NCI-H1105 (cell line): Measurements from ENCODE around the gene CACNA1F.

ENCODE experiments used
- DNase-seq: peaks from one replicate; lab custom pipeline; 2025; lab: John Stamatoyannopoulos, UW

The CACNA1F gene

DNA sequence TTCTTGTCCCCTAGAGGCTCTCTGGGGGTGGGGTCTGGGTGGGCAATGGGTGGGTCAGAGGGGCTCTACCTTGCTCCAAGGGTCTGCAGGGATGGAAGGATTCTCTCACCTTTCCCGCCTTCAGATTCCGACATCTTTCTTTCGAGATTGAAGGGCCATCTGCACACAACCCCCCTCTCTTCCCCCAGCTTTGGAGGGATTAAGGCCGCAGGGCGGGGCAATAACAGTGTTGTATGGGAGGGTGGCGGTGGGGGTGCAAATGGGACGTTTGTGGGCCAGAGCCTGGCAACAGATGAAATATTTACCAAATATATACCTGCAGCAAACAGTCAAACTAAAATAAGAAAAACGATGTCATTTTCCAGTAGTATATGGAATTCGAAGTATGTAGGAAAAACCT, at the start of gene CACNA1F:
CACNA1F (minus strand) TSS at position 165 of the 400 bp plus-strand sequence; CDS start at position 134, 31 bp downstream.
- no peak for DNase-seq

- DNase-seq: no peak
These were observed 49.5 kb upstream of the CACNA1F start for GRCh38 chrX:49282647-49283011.

DNA sequence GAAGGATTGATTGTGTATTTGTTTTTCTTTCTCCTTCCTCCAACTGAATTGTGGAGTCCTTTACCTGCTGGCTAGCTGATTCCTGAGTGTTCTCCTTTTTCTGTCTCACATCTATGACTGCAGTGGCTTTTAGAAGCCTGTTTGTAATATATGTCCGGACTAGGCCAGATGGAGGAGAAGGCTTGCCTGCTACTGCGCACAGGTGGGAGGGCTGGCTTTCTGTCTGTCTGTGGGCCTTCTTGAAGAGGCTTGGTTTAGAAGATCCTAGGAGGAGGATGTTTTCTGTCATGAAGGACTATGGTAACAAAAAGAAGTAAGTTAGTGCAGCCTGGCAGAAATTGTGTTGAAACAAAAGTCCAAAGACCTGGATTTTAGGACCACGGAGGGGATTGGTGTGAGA, 44.9 kb upstream of the CACNA1F start:
- DNase-seq: no peak

GRCh38 chrX:49277535-49277830, 44.3 kb upstream of the CACNA1F start:
- no peak for DNase-seq

DNA sequence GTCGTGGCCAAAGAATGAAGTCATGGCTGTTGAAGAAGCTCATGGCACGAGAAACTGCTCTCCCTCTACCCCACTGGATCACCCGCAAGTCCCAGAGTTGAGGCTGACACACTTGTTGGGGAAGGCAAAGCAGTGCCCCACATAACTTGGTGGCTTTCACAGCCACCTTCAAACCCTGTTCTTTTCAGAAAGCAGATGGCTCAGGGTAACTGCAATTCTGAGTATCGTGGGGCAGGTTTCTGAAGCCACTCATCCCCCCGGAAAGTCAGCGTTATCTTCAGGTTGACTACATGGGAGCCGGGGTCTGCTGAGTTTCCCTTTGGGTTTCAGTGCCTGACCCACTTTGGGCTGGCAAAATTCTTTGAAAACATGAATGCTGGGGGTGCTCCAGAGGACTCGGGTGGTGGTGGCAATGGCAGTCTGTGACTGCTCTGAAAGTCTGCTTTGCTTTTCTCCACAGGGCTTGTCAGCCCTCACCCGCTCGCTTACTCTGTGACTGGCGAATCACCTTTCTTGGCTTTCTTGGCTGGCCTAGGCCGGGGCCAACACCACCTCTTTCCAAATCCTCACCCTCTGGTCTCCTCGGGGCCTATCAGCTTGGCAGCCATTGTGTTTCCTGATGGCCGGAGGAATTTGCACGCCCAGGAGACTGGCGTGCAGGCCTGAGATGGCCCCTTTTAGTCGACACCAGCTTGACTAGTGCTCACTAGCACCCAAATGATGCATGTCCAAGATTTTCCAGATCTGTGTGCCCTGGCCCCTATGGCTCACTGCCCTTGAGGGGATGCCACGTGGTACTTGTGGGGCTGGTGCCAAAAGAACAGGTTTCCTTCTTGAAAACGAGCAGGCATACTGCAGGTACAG, 43.8 kb upstream of the CACNA1F start:
- DNase-seq: no peak

DNA sequence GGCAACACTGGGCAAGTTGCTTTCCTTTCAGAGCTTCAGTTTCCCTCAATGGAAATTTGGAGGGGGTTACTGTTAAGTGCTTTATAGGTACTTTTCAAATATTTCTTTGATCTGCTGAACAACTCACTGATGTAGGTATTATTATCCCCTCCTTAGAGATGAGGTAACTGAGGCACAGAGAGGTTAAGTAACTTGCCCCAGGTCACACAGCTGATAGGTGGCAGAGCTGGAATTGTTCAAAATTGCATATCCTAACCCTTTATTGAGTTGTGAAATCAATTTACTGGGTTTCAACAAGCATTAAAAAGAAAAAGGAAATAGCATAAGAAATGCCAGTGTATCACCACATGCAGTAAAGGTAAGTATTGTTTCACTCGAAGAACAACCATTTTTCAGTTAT, 43.1 kb upstream of the CACNA1F start:
- no peak for DNase-seq

DNA sequence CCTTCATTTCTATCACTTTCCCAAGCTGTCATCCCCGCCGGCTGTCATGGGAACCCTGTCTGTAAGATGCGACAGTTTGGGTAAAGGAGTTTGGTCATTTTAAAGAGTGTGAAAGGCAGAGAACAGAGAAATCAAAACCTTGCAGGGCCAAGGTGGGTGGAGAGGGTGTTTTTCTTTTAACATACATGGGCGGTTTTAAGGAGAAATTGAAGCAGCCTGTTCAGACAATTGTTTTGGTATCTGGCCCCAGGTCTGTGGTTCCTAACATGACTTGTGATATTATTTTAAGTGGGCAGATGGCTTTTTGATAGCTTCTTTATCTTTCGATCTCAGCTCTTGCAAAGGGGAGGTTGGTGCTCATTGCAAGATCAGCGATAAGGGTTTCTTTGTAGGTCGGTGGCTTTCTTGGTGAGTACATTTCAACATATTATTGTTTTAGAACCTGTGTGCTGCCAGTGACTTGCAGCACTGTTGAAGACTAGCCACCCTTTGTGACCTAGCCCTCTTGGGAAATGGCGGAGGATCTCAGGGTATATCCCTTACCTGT, 40.1 kb upstream of the CACNA1F start:
- DNase-seq: no peak

GRCh38 chrX:49272421-49272820, 39.3 kb upstream of the CACNA1F start:
- no peak for DNase-seq

GRCh38 chrX:49271341-49271740, 38.2 kb upstream of the CACNA1F start:
- DNase-seq: no peak

- no peak for DNase-seq
These were observed 37.2 kb upstream of the CACNA1F start for GRCh38 chrX:49270249-49270921.

DNA sequence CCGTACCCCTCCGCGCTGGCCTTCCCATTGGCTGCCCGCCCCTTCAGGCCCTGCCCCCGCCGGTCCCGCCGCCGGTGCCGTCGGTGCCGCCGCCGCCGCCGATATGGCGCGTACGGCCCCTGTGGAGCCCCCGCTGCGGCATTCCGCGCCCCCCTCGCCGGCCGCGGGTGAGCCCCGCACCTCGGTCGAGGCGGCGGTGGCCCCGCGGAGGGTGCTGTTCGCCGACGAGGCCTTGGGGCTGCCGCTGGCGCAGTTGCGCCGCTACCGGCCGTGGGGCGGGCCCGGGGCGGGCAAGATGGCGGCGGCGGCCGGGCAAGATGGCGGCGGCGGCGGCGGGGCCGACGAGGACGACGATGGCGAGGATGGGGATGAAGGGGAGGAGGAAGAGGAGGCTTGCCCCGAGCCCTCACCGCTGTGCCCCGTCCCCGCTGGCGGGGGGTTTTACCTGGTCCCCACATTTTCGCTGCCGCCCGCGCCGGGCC, 36.7 kb upstream of the CACNA1F start, which contains the start of gene PPP1R3F:
PPP1R3F (plus strand) TSS at position 27 of the 482 bp plus-strand sequence; CDS start at position 104, 77 bp downstream.
- DNase-seq: no peak

DNA sequence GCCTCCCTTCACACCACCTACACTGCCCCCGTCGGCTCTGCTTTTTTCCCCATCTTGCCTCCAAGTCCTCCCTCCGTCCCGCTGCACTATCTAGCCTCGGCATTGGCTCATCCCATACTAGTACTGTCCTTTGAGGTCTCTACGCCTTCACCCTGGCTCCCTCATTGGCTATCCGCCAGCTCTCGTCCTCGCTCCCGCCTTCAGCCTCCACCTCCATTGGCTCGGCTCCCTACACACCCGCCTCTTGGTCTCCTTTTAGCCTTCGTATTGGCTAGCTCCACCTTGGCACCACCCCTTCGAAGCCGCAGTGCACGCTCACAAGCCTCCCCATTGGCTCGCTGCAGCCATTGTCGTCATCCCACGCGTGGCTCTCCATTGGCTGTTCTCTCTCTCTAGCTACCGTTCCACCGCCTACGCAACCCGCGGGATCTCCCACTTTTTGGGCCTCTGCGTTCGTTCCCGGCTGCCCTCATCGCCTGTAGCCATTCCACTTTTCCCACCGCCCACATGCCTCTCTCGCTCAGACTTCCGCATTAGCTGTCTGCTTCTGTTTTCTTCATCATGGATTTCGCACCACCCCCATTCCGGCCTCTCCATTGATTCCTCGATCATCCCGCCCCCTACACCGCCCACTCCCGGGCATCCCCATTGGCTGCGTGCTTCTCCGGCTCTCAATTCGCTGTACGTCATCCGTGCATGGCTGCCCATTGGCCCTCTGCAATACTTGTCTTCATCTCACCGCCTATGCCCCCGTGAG, 36.0 kb upstream of the CACNA1F start:
- peak; percentile 92 for DNase-seq

DNA sequence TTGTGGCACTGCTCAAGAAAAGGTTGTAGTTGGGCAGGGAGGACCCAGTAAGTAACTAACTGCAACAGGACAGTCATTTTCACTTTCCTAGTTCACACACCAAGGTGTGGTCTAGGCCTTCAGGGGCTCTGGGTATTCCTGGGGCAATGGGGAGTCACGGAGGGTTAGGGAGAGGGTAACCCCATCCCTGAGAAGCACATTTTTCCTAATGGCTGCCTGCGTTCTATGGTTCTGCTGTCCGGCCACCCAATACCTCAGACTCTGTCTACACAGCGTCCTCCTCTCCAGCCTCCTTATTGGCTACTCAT, 35.5 kb upstream of the CACNA1F start:
- DNase-seq: no peak

- DNase-seq: no peak
These were observed 33.6 kb upstream of the CACNA1F start for GRCh38 chrX:49266523-49267445.

- no peak for DNase-seq
These were observed 31.3 kb upstream of the CACNA1F start, which contains the start of gene FOXP3 for GRCh38 chrX:49264460-49264859. FOXP3 (minus strand) TSS chrX:49264710; CDS start chrX:49258505, 6,205 bp downstream.

- DNase-seq: no peak
These were observed 30.5 kb upstream of the CACNA1F start for GRCh38 chrX:49263631-49264030.

DNA sequence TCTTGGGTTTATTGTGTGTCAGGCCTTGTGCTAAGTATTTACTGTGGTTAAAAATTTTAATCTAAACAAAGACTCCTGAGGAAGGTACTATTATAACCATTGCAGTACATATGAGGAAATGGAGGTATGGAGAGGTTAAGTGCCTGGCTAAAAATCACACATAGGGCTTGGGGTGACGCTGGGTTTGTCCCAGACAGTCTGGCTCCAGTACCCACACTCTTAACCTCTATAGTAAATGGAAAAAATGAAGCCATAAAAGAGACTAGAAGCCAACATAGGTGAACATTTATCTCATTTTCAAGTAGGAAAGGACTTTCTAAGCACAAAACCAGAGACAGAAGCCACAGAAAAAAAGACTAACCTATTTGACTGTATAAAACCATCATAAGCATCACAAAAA, 29.5 kb upstream of the CACNA1F start:
- no peak for DNase-seq

DNA sequence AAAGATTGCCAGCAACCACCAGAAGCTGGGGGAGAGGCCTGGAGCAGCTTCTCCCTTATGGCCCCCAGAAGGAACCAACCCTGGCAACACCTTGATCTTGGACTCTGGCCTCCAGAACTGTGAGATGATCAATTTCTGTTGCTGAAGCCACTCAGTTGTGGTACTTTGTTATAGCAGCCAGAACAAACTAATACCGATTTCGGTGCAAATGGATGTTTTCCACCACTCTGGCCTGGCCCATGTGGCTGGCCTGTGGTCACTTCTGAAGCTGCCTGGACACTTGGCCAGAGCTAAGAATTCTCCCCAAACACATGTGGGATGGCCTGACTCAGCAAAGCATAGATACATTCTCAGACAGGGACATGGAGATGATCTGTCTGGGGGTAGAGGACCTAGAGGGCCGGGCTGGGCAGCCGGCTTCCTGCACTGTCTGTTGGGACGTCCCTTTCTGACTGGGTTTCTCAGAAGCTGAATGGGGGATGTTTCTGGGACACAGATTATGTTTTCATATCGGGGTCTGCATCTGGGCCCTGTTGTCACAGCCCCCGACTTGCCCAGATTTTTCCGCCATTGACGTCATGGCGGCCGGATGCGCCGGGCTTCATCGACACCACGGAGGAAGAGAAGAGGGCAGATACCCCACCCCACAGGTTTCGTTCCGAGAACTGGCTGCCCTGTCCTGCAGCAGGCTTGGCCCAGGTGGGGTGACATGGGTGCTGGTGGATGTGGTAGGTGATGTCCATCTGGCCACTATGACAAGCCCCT, 27.3 kb upstream of the CACNA1F start:
- no peak for DNase-seq

GRCh38 chrX:49258749-49259124, 25.6 kb upstream of the CACNA1F start:
- DNase-seq: no peak
